Renal cortex interstitium (tissue), 11 donors: ENCODE results near the gene RPUSD4. TPM values are rescaled to one million over a fixed set of nuclear protein-coding genes. Genes with fewer than 3 reads are reported as not detected.
A peak's percentile ranks its signal among the peaks of the same experiment; 100 is the strongest.

Source experiments
- DNase-seq, 11 donors: peaks; one replicate each; pipeline ENCODE4 v3.0.0-alpha.2; 2013; ENCODE audit warnings: low read depth in 9 of 11, low spot score in 4 of 11; ENCODE audit errors: extremely low read depth in 1 of 11
- polyA plus RNA-seq, 3 donors: library from polyadenylated mRNA; unstranded; fragments of 120-200 nt; gene quantifications; one replicate each; pipeline ENCODE4 v1.2.1, GENCODE V29; 2013; ENCODE audit not compliant: insufficient read length in 3 of 3

RPUSD4 gene
- polyA plus RNA-seq, 3 donors = 30.3 to 38.1 (median 32.4) TPM

GRCh38 chr11:126219547-126219946 is 8.1 kb upstream of the RPUSD4 start:
- no peak for DNase-seq

GRCh38 chr11:126217491-126217890 is 6.0 kb upstream of the RPUSD4 start:
- DNase-seq = no peak

GRCh38 chr11:126216526-126217305 is 5.3 kb upstream of the RPUSD4 start:
- DNase-seq = no peak

GRCh38 chr11:126214841-126215240 is 3.4 kb upstream of the RPUSD4 start:
- DNase-seq = no peak

- DNase-seq = no peak
These were observed 3.0 kb upstream of the RPUSD4 start for GRCh38 chr11:126214441-126214840.

- DNase-seq = no peak
These were observed 725 bp upstream of the RPUSD4 start for GRCh38 chr11:126212089-126212660.

- DNase-seq = no peak
These were observed 597 bp downstream of the RPUSD4 start for GRCh38 chr11:126210871-126211235.

GRCh38 chr11:126207896-126208295 is 3.6 kb downstream of the RPUSD4 start:
- no peak for DNase-seq

GRCh38 chr11:126205359-126205758 is 6.1 kb downstream of the RPUSD4 start:
- no peak for DNase-seq

- DNase-seq = no peak
These were observed 8.6 kb downstream of the RPUSD4 start for GRCh38 chr11:126202646-126203359.

GRCh38 chr11:126198648-126199047 is 12.8 kb downstream of the RPUSD4 start:
- DNase-seq = no peak

- DNase-seq = no peak
These were observed 14.0 kb downstream of the RPUSD4 start for GRCh38 chr11:126197277-126197939.

- DNase-seq = no peak
These were observed 16.3 kb downstream of the RPUSD4 start for GRCh38 chr11:126195119-126195518.

GRCh38 chr11:126194121-126194543 is 17.3 kb downstream of the RPUSD4 start:
- DNase-seq = peak in 3 of 11 donors; percentile 38 to 41 (median 40)

GRCh38 chr11:126193038-126193478 is 18.4 kb downstream of the RPUSD4 start:
- no peak for DNase-seq

- no peak for DNase-seq
These were observed 19.1 kb downstream of the RPUSD4 start for GRCh38 chr11:126192361-126192760.

- no peak for DNase-seq
These were observed 19.9 kb downstream of the RPUSD4 start for GRCh38 chr11:126191379-126192073.

- no peak for DNase-seq
These were observed 20.7 kb downstream of the RPUSD4 start for GRCh38 chr11:126190792-126191191.
